Measurements from ENCODE around the gene INMT. TPM values are rescaled to one million over a fixed set of nuclear protein-coding genes. Genes with fewer than 3 reads are reported as not detected.

INMT gene
- total and polyA plus RNA-seq, 4 donors = 0.84 to 130 (median 28.6) TPM

DNA sequence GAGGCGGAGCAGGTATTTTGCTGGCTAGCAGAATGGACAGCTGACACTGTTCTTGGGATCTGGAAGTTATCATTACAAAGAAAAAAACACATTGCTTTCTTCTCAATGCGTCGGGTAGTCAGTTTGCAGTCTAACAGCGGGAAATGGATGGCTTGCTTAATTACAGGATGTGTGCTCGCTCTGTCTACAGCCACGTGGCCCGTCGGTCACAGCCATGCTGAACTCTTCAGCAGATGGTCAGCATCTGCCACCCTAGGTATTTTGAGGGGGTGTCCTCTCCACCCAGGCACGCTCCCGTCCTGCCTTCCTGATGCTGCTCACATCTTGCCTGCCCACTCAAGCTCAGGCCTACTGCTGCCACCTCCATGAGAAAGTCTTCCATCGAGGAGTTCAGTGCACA is 20.4 kb upstream of the INMT start:
- H3K27ac ChIP-seq (ENCODE audit: low read depth in 1 of 2, low read length in 2 of 2) = no peak overlapping the region
- H3K27me3 ChIP-seq (ENCODE audit: control insufficient read depth in 4 of 4, insufficient read depth in 4 of 4, low read length in 3 of 4) = no peaks in the 10 kb centered on the region
- no peaks in the 10 kb centered on the region for H3K36me3 ChIP-seq (ENCODE audit: control insufficient read depth in 4 of 4, insufficient read depth in 3 of 4, low read depth in 1 of 4, low read length in 3 of 4)
- 67% methylated on average over 11 of the region's 11 CpGs for WGBS
- TF ChIP-seq TAF1 (conservative IDR thresholded peaks at IDR 0.05) (no peak), NR2F2 (IDR thresholded peaks at IDR 0.05) (no peak), YY1 (IDR thresholded peaks at IDR 0.05) (no peak), JUND (IDR thresholded peaks at IDR 0.05) (no peak), GABPA (IDR thresholded peaks at IDR 0.05 in 1 of 2, conservative IDR thresholded peaks at IDR 0.05 in 1 of 2) (no peak), RAD21 (IDR thresholded peaks at IDR 0.05) (no peak), SP1 (IDR thresholded peaks at IDR 0.05) (no peak), HNF4G (IDR thresholded peaks at IDR 0.05) (no peak), HNF4A (conservative IDR thresholded peaks at IDR 0.05) (no peak), FOXA2 (IDR thresholded peaks at IDR 0.05) (no peak)
- TF ChIP-seq, protein P1, sequence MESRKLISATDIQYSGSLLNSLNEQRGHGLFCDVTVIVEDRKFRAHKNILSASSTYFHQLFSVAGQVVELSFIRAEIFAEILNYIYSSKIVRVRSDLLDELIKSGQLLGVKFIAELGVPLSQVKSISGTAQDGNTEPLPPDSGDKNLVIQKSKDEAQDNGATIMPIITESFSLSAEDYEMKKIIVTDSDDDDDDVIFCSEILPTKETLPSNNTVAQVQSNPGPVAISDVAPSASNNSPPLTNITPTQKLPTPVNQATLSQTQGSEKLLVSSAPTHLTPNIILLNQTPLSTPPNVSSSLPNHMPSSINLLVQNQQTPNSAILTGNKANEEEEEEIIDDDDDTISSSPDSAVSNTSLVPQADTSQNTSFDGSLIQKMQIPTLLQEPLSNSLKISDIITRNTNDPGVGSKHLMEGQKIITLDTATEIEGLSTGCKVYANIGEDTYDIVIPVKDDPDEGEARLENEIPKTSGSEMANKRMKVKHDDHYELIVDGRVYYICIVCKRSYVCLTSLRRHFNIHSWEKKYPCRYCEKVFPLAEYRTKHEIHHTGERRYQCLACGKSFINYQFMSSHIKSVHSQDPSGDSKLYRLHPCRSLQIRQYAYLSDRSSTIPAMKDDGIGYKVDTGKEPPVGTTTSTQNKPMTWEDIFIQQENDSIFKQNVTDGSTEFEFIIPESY (IDR thresholded peaks at IDR 0.05) = no peak
- TF ChIP-seq, protein P2, sequence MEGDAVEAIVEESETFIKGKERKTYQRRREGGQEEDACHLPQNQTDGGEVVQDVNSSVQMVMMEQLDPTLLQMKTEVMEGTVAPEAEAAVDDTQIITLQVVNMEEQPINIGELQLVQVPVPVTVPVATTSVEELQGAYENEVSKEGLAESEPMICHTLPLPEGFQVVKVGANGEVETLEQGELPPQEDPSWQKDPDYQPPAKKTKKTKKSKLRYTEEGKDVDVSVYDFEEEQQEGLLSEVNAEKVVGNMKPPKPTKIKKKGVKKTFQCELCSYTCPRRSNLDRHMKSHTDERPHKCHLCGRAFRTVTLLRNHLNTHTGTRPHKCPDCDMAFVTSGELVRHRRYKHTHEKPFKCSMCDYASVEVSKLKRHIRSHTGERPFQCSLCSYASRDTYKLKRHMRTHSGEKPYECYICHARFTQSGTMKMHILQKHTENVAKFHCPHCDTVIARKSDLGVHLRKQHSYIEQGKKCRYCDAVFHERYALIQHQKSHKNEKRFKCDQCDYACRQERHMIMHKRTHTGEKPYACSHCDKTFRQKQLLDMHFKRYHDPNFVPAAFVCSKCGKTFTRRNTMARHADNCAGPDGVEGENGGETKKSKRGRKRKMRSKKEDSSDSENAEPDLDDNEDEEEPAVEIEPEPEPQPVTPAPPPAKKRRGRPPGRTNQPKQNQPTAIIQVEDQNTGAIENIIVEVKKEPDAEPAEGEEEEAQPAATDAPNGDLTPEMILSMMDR (IDR thresholded peaks at IDR 0.05; ENCODE audit: low read depth, low read length, missing input control) = no peak
- TF ChIP-seq, protein P3, sequence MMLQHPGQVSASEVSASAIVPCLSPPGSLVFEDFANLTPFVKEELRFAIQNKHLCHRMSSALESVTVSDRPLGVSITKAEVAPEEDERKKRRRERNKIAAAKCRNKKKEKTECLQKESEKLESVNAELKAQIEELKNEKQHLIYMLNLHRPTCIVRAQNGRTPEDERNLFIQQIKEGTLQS (IDR thresholded peaks at IDR 0.05) = no peak
- TF ChIP-seq, protein P4, sequence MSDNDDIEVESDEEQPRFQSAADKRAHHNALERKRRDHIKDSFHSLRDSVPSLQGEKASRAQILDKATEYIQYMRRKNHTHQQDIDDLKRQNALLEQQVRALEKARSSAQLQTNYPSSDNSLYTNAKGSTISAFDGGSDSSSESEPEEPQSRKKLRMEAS (IDR thresholded peaks at IDR 0.05) = no peak
- no peaks in the 10 kb centered on the region for H3K9me3 ChIP-seq (ENCODE audit: control insufficient read depth in 4 of 4, low read length in 3 of 4)
- no peak overlapping the region for H3K9ac ChIP-seq (ENCODE audit: low read depth in 1 of 2, low read length in 2 of 2)
- H3K4me1 ChIP-seq (ENCODE audit: control insufficient read depth in 4 of 4, insufficient read depth in 4 of 4, low read length in 3 of 4) = no peaks in the 10 kb centered on the region
- DNase-seq (ENCODE audit: low spot score) = no peak
- H3K4me3 ChIP-seq (ENCODE audit: low read depth in 1 of 3, low read length in 3 of 3) = no peak overlapping the region

DNA sequence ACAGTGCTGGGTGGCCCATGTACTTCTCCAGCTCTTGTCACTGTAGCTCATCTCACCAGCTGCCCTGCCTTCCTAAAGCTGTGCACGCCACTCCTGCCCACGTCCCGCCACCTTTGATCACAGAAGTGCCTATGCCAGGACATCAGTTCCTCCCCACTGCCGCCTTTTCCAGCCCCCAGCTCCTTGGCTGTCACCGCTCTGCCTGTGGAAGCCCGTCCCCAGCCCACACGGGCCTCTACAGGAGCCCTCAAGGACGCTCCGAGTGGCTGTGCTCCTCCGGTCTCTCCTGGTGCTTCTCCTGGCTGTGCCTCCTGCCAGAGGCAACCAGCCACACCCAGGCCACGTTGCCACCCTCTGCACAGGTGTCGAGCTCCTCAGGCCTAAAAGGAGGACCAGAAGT is 19.3 kb upstream of the INMT start:
- no peaks in the 10 kb centered on the region for H3K4me1 ChIP-seq (ENCODE audit: control insufficient read depth in 4 of 4, insufficient read depth in 4 of 4, low read length in 3 of 4)
- H3K36me3 ChIP-seq (ENCODE audit: control insufficient read depth in 4 of 4, insufficient read depth in 3 of 4, low read depth in 1 of 4, low read length in 3 of 4) = no peaks in the 10 kb centered on the region
- H3K27ac ChIP-seq (ENCODE audit: low read depth in 1 of 2, low read length in 2 of 2) = no peak overlapping the region
- TF ChIP-seq, protein P5, sequence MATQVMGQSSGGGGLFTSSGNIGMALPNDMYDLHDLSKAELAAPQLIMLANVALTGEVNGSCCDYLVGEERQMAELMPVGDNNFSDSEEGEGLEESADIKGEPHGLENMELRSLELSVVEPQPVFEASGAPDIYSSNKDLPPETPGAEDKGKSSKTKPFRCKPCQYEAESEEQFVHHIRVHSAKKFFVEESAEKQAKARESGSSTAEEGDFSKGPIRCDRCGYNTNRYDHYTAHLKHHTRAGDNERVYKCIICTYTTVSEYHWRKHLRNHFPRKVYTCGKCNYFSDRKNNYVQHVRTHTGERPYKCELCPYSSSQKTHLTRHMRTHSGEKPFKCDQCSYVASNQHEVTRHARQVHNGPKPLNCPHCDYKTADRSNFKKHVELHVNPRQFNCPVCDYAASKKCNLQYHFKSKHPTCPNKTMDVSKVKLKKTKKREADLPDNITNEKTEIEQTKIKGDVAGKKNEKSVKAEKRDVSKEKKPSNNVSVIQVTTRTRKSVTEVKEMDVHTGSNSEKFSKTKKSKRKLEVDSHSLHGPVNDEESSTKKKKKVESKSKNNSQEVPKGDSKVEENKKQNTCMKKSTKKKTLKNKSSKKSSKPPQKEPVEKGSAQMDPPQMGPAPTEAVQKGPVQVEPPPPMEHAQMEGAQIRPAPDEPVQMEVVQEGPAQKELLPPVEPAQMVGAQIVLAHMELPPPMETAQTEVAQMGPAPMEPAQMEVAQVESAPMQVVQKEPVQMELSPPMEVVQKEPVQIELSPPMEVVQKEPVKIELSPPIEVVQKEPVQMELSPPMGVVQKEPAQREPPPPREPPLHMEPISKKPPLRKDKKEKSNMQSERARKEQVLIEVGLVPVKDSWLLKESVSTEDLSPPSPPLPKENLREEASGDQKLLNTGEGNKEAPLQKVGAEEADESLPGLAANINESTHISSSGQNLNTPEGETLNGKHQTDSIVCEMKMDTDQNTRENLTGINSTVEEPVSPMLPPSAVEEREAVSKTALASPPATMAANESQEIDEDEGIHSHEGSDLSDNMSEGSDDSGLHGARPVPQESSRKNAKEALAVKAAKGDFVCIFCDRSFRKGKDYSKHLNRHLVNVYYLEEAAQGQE (IDR thresholded peaks at IDR 0.05) = no peak
- TF ChIP-seq, protein P3 (IDR thresholded peaks at IDR 0.05) = no peak
- TF ChIP-seq SP1 (IDR thresholded peaks at IDR 0.05) = no peak
- TF ChIP-seq JUND (IDR thresholded peaks at IDR 0.05) = no peak
- no peak for TF ChIP-seq TAF1 (conservative IDR thresholded peaks at IDR 0.05)
- no peak for TF ChIP-seq HNF4A (conservative IDR thresholded peaks at IDR 0.05)
- TF ChIP-seq FOXA1 (IDR thresholded peaks at IDR 0.05) = no peak
- no peak for TF ChIP-seq EGR1 (IDR thresholded peaks at IDR 0.05; ENCODE audit: low read depth in 2 of 2)
- TF ChIP-seq, protein P1 (IDR thresholded peaks at IDR 0.05) = no peak
- no peak for TF ChIP-seq FOXA2 (IDR thresholded peaks at IDR 0.05)
- no peak overlapping the region for H3K9ac ChIP-seq (ENCODE audit: low read depth in 1 of 2, low read length in 2 of 2)
- DNase-seq (ENCODE audit: low spot score) = no peak
- no peak overlapping the region for H3K4me3 ChIP-seq (ENCODE audit: low read depth in 1 of 3, low read length in 3 of 3)
- H3K9me3 ChIP-seq (ENCODE audit: control insufficient read depth in 4 of 4, low read length in 3 of 4) = no peaks in the 10 kb centered on the region
- 89% methylated on average over 12 of the region's 12 CpGs for WGBS
- H3K27me3 ChIP-seq (ENCODE audit: control insufficient read depth in 4 of 4, insufficient read depth in 4 of 4, low read length in 3 of 4) = no peaks in the 10 kb centered on the region
